GM18861 (cell line): Measurements from ENCODE around the gene PKD2.
"Not testable (repeated sequence)": the region's sequence is repeated elsewhere in the genome, so short reads cannot be mapped to it uniquely, and the experiment has no call there.

ENCODE experiments used
- ATAC-seq: cut with Tn5 transposase; IDR thresholded peaks from one replicate; pipeline ENCODE4 v1.9.1; 2021; ENCODE audit not compliant: unreplicated experiment

Gene PKD2

DNA sequence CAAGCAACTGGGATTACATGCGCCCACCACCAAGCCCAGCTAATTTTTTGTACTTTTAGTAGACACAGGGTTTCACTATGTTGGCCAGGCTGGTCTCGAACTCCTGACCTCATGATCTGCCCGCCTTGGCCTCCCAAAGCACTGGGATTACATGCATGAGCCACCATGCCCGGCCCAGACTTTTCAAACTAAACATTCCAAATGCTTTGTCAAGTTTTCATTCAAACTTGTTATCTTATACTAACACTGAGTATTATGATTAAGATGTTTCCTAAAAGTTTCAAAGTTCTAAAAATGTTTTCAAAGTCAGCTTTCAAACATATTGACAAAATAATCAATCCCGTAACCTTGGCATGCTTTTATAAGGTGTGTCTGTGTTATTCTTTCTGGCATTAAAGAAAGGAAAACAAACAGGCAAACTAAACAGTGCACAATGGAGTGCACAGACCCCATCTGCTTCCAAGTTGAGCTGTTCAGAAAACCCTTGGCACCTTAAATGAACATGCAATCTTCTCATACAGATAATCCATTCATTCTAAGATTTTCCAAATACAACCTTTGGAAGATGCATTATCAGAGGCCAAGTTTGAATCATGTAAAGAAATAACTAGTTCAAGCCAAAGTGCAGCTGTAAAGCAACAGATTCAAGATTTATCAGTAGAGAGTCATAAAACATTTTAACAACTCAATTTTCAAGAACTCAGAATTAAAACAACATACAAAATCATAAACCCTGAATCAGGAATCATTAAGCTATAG lies 101.9 kb downstream of the PKD2 start:
- no peak for ATAC-seq

GRCh38 chr4:88110826-88111225 lies 103.4 kb downstream of the PKD2 start:
- no peak for ATAC-seq

GRCh38 chr4:88112856-88113255 lies 105.4 kb downstream of the PKD2 start:
- no peak for ATAC-seq

DNA sequence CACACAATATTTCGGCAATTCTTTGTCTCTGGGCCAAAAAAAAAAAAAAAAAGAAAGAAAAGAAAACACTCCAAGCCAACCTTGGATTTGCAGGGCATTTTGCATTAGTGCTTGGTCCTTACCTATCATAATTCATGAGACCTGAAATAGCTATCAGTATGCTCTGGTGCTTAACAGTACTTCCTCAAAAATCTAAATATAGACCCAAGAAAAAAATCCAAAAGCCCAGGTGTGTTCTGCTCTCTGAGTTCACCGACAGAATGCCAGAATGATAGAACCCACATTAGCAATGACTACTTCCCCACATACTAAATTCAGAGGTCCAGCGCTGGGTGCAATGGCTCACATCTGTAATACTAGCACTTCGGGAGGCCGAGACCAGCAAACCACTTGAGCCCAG lies 108.2 kb downstream of the PKD2 start:
- no peak for ATAC-seq

DNA sequence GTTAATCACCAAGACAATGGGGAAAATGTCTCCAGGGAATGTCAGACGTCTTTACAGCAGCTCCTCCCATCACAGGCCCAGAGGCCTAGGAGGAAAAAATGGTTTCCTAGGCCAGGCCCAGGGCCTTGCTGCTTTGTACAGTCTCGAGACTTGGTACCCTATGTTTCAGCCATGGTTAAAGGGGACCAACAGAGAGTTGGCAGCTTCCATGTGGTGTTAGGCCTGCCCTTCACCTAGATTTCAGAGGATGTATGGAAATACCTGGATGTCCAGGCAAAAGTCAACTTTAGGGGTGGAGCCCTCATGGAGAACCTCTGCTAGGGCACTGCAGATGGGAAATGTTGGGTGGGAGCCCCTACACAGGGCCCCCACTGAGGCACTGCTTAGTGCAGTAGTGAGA lies 112.5 kb downstream of the PKD2 start:
- no peak for ATAC-seq

DNA sequence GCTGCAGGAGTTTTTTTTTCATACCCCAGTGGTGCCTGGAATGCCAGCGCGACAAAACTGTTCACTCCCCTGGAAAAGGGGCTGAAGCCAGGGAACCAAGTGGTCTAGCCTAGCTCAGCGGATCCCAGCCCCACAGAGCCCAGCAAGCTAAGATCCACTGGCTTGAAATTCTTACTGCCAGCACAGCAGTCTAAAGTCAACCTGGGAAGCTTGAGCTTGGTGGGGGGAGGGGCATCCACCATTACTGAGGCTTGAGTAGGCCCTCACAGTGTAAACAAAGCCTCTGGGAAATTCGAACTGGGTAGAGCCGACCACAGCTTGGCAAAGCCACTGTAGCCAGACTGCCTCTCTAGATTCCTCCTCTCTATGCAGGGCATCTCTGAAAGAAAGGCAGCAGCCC lies 114.8 kb downstream of the PKD2 start:
- not testable (repeated sequence) for ATAC-seq
